Esophagus muscularis mucosa (tissue), 3 donors: Measurements from ENCODE around the gene ALS2CL.

ENCODE experiments used
- CTCF ChIP-seq, 3 experiments: fragments of 200-600 bp in 2 of 3; fragments of 450-650 bp in 1 of 3; sonication (generic) in 2 of 3; IDR thresholded peaks; one replicate each; pipeline ENCODE4 v1.5.1; 2017 to 2019; ENCODE audit warnings: antibody characterized with exemption in 3 of 3, mild to moderate bottlenecking in 2 of 3, moderate library complexity in 1 of 3
- POLR2A ChIP-seq: fragments of 450-650 bp; IDR thresholded peaks from one replicate; pipeline ENCODE4 v1.6.1; 2017; ENCODE audit warnings: antibody characterized with exemption, moderate library complexity, mild to moderate bottlenecking, low read depth

- TF ChIP-seq CTCF (IDR thresholded peaks at IDR 0.05) (no peak), POLR2A (no peak)
These were observed 18.9 kb upstream of the ALS2CL start for GRCh38 chr3:46712191-46713049.
